Thymus (tissue), 11 donors: ENCODE measurements around the gene MLKL. TPM values are rescaled to one million over a fixed set of nuclear protein-coding genes. Genes with fewer than 3 reads are reported as not detected.
"Not testable (repeated sequence)": the region's sequence is repeated elsewhere in the genome, so short reads cannot be mapped to it uniquely, and the experiment has no call there.

ENCODE experiments used
- DNase-seq, 9 donors: peaks; one replicate each; pipeline ENCODE4 v3.0.0-alpha.2; 2013; ENCODE audit warnings: low spot score in 9 of 9, low read depth in 6 of 9, missing footprints in 1 of 9
- H3K27ac ChIP-seq, 2 donors: one replicate each; pipeline ENCODE4 v1.5.1; 2013; ENCODE audit warnings: control low read depth in 1 of 2, low read depth in 1 of 2, low read length in 1 of 2, mild to moderate bottlenecking in 1 of 2, moderate library complexity in 1 of 2
- H3K27me3 ChIP-seq, 2 donors: one replicate each; pipeline ENCODE4 v1.5.1; 2013; ENCODE audit warnings: low read length in 1 of 2; ENCODE audit not compliant: control insufficient read depth in 2 of 2, insufficient read depth in 1 of 2
- H3K36me3 ChIP-seq, 2 donors: one replicate each; pipeline ENCODE4 v1.5.1; 2013; ENCODE audit warnings: low read length in 1 of 2, mild to moderate bottlenecking in 1 of 2, moderate library complexity in 1 of 2; ENCODE audit not compliant: control insufficient read depth in 2 of 2, insufficient read depth in 2 of 2
- H3K4me1 ChIP-seq, 2 donors: one replicate each; pipeline ENCODE4 v1.5.1; 2013; ENCODE audit warnings: low read length in 2 of 2; ENCODE audit not compliant: control insufficient read depth in 2 of 2, insufficient read depth in 2 of 2
- H3K4me3 ChIP-seq, 2 donors: one replicate each; pipeline ENCODE4 v1.5.1; 2013; ENCODE audit warnings: low read length in 2 of 2, control low read depth in 1 of 2, mild to moderate bottlenecking in 1 of 2
- H3K9me3 ChIP-seq, 2 donors: one replicate each; pipeline ENCODE4 v1.5.1; 2013; ENCODE audit warnings: low read length in 1 of 2, mild to moderate bottlenecking in 1 of 2; ENCODE audit not compliant: control insufficient read depth in 2 of 2, insufficient read depth in 1 of 2
- WGBS: extraction: QIAGEN DNeasy Blood & Tissue Kit; methylation state at CpG from one replicate; pipeline ENCODE4 v1.1.7; 2013; 5-methylcytosine and 5-hydroxymethylcytosine counted together
- polyA plus RNA-seq: library from polyadenylated mRNA; stranded (reverse); fragments of 200-250 nt; gene quantifications from one replicate; pipeline ENCODE4 v1.2.3, GENCODE V29; 2013
- total RNA-seq: library from RNA; stranded (reverse); fragments of 120-200 nt; gene quantifications from one replicate; pipeline ENCODE4 v1.2.4, GENCODE V29; 2013
- donor health status: healthy.

MLKL gene
- total and polyA plus RNA-seq, 2 donors = 11.2 to 34.4 TPM

DNA sequence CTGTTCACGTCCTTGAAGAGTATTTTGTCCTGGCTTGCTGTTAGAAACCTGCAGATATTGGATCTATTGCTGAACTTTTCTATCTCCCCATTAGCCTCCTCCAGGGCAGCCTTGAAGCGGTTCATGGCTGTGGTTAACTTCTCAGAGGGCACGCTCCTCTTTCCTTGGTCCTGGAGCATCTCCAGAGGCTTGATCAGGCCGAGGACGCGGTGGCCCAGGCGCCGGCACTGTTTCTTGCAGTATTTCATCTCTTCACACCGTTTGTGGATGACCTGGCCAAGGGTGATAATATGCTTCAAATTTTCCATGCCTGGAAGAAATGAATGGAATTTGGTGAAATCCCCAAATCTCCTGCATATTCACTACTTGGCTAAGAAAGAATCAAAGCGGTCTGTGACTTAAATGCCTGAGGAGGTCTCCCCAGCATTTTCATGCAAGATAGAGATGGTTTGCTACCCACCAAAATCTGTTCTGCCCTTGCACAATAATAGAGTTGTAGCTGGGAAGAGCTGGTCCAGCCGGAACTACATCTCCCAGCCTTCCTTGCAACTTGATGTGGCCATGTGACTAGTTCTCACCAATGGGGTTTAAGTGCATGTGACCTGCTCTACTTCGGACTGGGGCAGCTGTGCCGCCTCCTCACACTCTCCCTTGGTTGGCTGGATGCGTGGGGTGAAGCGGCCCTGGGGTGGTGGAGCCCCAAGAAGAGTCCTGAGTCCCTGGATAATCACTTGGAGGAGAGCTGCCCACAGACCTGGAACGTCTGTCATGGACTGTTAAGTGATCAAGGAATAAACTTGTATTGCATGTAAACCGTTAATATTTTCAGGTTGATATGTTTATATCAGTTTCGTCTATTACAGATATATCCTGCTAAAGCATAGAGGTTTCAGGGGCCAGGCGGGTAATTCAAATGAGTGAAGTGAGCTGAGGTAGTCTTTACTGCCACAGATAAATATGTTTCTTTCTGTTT is 4.9 kb downstream of the MLKL start:
- H3K36me3 ChIP-seq = peaks cover 0 to 14% of the 10 kb centered on the region in 2 donors
- H3K4me1 ChIP-seq = peaks cover 3 to 13% of the 10 kb centered on the region in 2 donors
- WGBS = 71% methylated on average over 19 of the region's 19 CpGs
- peak; percentile 54 to 85 (median 60) for DNase-seq
- peak overlapping the region; percentile 26 for H3K4me3 ChIP-seq
- no peaks in the 10 kb centered on the region for H3K27me3 ChIP-seq
- no peaks in the 10 kb centered on the region for H3K9me3 ChIP-seq
- H3K27ac ChIP-seq = no peak overlapping the region

DNA sequence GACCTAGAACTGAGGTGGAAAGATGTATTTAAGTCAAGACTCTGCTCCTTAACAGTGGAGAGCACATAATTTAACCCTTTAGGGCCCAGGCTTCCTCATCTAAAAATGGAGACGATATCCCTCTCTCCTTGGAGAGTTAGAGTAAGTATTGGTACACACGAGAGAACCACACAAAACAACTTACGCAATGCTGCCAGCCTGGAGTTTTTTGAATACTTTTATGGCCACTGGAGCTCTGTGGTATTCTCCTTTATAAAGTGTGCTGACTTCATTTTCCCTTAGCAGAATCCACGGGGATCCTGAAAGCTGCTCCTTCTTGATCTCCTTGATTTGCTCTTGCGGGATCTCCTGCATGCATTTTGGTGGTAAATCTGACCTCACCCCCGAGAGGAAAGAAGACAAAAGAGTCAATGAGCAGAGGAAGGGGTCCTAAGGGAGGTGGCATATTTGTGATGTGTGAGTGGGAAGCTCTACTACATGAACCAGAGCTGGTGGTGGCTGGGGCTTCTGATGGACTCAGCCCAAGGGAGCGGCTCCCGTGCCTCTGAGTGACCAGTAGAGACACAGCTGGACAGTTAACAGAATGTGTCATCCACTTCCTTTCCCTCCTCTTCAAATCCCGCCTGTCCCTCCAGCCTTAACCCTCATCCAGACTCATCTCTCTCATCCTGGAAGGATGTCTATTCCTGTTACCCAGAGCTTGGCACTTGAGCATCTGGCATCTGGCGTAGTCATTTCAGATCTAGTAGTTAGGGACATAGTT is 9.4 kb downstream of the MLKL start:
- no peaks in the 10 kb centered on the region for H3K9me3 ChIP-seq
- H3K4me1 ChIP-seq = peaks cover 0 to 4% of the 10 kb centered on the region in 2 donors
- no peak overlapping the region for H3K4me3 ChIP-seq
- WGBS = 98% methylated on average over 10 of the region's 10 CpGs
- DNase-seq = no peak
- H3K36me3 ChIP-seq = peaks cover 0 to 14% of the 10 kb centered on the region in 2 donors
- H3K27me3 ChIP-seq = no peaks in the 10 kb centered on the region
- H3K27ac ChIP-seq = no peak overlapping the region

DNA sequence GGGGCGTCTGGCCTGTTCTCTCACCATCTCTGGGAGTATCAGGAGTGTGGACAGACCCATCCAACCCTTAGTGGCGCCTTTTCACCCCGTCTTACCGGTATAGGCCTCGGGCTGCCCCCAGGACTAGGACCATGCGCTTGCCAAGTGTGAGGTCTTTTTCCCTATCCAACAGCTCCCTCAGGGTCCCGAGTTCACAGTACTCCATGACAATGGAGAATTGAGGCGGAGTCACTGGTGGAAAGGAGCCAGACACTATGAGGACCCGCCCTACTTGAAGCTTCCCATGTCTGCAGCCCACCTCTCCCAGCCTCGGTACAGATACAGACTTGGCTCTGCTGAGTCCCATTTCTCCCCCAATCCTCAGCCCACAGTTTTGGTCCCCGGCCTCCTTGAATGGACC is 18.1 kb downstream of the MLKL start:
- no peak overlapping the region for H3K27ac ChIP-seq
- no peak overlapping the region for H3K4me3 ChIP-seq
- no peak for DNase-seq
- H3K36me3 ChIP-seq = peaks cover 6 to 10% of the 10 kb centered on the region in 2 donors
- no peaks in the 10 kb centered on the region for H3K4me1 ChIP-seq
- H3K9me3 ChIP-seq = no peaks in the 10 kb centered on the region
- 98% methylated on average over 11 of the region's 11 CpGs for WGBS
- no peaks in the 10 kb centered on the region for H3K27me3 ChIP-seq

DNA sequence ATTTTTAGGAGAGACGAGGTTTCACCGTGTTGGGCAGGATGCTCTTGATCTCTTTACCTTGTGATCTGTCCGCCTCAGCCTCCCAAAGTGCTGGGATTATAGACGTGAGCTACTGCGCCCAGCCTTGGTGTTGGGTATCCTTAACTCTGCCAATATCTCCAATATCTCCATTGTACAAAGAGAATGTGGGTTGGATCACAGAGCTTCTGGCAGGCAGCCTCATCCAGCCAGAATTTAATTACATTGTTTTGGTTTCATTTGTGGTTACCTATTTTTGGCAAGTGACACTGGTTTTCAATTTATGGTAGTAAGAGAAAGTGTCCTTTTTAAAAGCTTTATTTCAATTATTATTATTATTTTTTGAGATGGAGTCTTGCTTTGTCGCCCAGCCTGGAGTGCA is 20.0 kb downstream of the MLKL start:
- H3K27ac ChIP-seq = no peak overlapping the region
- WGBS = 81% methylated on average over 6 of the region's 6 CpGs
- H3K9me3 ChIP-seq = no peaks in the 10 kb centered on the region
- H3K36me3 ChIP-seq = peaks cover 10 to 12% of the 10 kb centered on the region in 2 donors
- H3K4me3 ChIP-seq = no peak overlapping the region
- H3K4me1 ChIP-seq = no peaks in the 10 kb centered on the region
- DNase-seq = no peak
- no peaks in the 10 kb centered on the region for H3K27me3 ChIP-seq

DNA sequence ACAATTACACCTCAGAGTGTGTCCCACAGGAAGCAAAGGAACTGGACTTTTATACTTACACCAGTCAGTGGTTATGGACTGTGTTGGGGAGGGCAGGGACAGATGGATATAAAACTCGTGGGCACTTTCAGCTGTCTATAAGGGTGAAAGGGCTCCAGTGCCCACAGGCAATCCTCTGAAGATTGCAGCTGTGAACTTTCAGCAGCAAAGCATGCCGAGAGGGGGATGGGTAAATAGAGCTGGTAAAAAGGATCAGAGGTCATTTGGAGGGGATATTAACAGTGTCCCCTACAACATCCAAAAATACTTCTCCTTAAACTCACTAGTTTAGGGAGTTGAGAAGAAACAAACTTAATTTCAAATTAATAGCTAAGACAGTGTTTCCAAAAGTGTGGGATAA is 20.7 kb downstream of the MLKL start:
- no peaks in the 10 kb centered on the region for H3K9me3 ChIP-seq
- H3K27ac ChIP-seq = no peak overlapping the region
- WGBS = 90% methylated on average over 2 of the region's 2 CpGs
- H3K4me1 ChIP-seq = no peaks in the 10 kb centered on the region
- H3K4me3 ChIP-seq = no peak overlapping the region
- no peak for DNase-seq
- peaks cover 8 to 11% of the 10 kb centered on the region in 2 donors for H3K36me3 ChIP-seq
- no peaks in the 10 kb centered on the region for H3K27me3 ChIP-seq

DNA sequence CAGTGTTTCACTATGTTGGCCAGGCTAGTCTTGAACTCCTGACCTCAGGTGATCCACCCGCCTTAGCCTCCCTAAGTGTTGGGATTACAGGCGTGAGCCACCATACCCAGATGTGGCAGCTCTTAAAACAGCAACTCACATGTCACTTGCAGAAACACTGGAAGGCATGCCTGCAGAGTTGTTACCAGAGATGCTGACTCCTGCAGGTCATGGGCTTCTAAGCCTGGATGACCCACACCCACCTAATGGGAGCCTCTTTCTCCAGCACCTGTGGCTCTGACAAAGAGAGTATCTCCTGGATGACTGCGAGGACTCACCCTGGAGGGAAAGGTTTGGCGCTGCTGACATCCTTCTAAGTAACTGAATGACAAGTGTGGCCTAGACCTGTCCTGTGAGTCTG is 22.8 kb downstream of the MLKL start:
- no peak overlapping the region for H3K4me3 ChIP-seq
- no peak overlapping the region for H3K27ac ChIP-seq
- DNase-seq = no peak
- H3K4me1 ChIP-seq = no peaks in the 10 kb centered on the region
- H3K36me3 ChIP-seq = peaks cover 8 to 21% of the 10 kb centered on the region in 2 donors
- no peaks in the 10 kb centered on the region for H3K27me3 ChIP-seq
- WGBS = 100% methylated on average over 4 of the region's 4 CpGs
- H3K9me3 ChIP-seq = no peaks in the 10 kb centered on the region

DNA sequence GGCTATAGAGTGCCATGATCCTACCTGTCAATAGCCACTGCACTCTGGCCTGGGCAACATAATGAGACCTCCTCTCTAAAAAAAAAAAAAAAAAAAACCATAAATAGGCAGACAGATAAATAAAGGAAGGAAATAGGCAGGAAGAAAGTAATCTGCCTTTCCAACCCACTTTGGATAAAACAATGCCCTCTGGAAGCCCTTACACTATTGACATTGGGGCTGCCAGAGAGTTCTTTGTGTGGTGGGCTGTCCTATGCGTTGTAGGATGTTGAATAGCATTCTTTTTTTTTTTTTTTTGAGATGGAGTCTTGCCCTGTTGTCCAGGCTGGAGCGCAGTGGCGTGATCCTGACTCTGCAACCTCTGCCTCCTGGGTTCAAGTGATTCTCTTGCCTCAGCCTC is 26.8 kb downstream of the MLKL start:
- WGBS = 97% methylated on average over 3 of the region's 3 CpGs
- no peaks in the 10 kb centered on the region for H3K4me1 ChIP-seq
- peaks cover 3 to 26% of the 10 kb centered on the region in 2 donors for H3K36me3 ChIP-seq
- no peaks in the 10 kb centered on the region for H3K27me3 ChIP-seq
- H3K27ac ChIP-seq = no peak overlapping the region
- no peak overlapping the region for H3K4me3 ChIP-seq
- no peak for DNase-seq
- no peaks in the 10 kb centered on the region for H3K9me3 ChIP-seq

DNA sequence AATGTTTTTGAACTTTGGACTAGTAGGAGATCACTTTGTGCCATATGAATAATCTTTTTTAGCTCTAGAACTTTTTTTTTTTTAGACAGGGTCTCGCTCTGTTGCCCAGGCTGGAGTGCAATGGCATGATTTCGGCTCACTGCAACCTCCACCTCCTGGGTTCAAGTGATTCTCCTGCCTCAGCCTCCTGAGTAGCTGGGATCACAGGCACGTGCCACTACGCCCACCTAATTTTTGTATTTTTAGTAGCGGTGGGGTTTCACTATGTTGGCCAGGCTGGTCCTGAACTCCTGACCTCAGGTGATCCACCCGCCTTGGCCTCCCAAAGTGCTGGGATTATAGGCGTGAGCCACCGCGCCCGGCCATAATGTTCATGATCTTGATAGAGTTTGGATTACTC is 31.8 kb downstream of the MLKL start:
- H3K4me3 ChIP-seq, H3K9me3 ChIP-seq, H3K27me3 ChIP-seq, DNase-seq, H3K27ac ChIP-seq: not testable (repeated sequence)
- peaks cover 5 to 27% of the 10 kb centered on the region in 2 donors for H3K4me1 ChIP-seq
- H3K36me3 ChIP-seq = peaks cover 16% of the 10 kb centered on the region in 2 donors
- 98% methylated on average over 10 of the region's 10 CpGs for WGBS

GRCh38 chr16:74667255-74667700 is 33.4 kb downstream of the MLKL start:
- peak in 7 of 9 donors; percentile 16 to 63 (median 31) for DNase-seq
- H3K27ac ChIP-seq = peak overlapping the region; percentile 52 to 84
- no peaks in the 10 kb centered on the region for H3K9me3 ChIP-seq
- H3K4me3 ChIP-seq = peak overlapping the region; percentile 91 to 97
- WGBS = 3% methylated on average over 23 of the region's 23 CpGs
- H3K27me3 ChIP-seq = no peaks in the 10 kb centered on the region
- peaks cover 27 to 30% of the 10 kb centered on the region in 2 donors for H3K36me3 ChIP-seq
- peaks cover 5 to 28% of the 10 kb centered on the region in 2 donors for H3K4me1 ChIP-seq
